NCI-H2107 treated with DMSO at 0.1 percent for 48 hours (cell line): Measurements from ENCODE around the gene SLIRP.
"Not testable (repeated sequence)": the region's sequence is repeated elsewhere in the genome, so short reads cannot be mapped to it uniquely, and the experiment has no call there.

ENCODE experiments used
- DNase-seq: peaks from one replicate; lab custom pipeline; 2025; ENCODE audit not compliant: unreplicated experiment; lab: John Stamatoyannopoulos, UW

SLIRP gene

GRCh38 chr14:77741438-77741837, 33.5 kb downstream of the SLIRP start:
- DNase-seq, result no peak

- DNase-seq, result no peak
Measured at GRCh38 chr14:77746064-77746702, 38.3 kb downstream of the SLIRP start.

GRCh38 chr14:77747425-77747824, 39.5 kb downstream of the SLIRP start:
- DNase-seq, result not testable (repeated sequence)

GRCh38 chr14:77752266-77752665, 44.4 kb downstream of the SLIRP start:
- no peak for DNase-seq

GRCh38 chr14:77752799-77753516, 45.1 kb downstream of the SLIRP start:
- no peak for DNase-seq

GRCh38 chr14:77760381-77761204, 52.7 kb downstream of the SLIRP start, which contains the start of gene SNW1:
TSS of gene SNW1 (minus strand) at chr14:77761156. CDS start at chr14:77761127, 29 bp downstream.
- peak; percentile 99 for DNase-seq

GRCh38 chr14:77761205-77761931, 53.5 kb downstream of the SLIRP start:
- DNase-seq, result peak; percentile 80

GRCh38 chr14:77763316-77763715, 55.4 kb downstream of the SLIRP start:
- DNase-seq, result no peak

GRCh38 chr14:77763978-77764377, 56.1 kb downstream of the SLIRP start:
- DNase-seq, result no peak
